HepG2 (cell line): ENCODE measurements around the gene TSACC. TPM values are rescaled to one million over a fixed set of nuclear protein-coding genes. Genes with fewer than 3 reads are reported as not detected.

Source experiments
- ATF1 ChIP-seq: IDR thresholded peaks from 2 replicates; pipeline ENCODE4 v1.6.1; 2016; ENCODE audit warnings: mild to moderate bottlenecking, control low read depth
- CREB1 ChIP-seq, 2 experiments: fragments of 450-650 bp in 1 of 2; IDR thresholded peaks; 2 replicates each; pipeline ENCODE4 v1.6.1; 2016 to 2017; ENCODE audit warnings: control low read depth in 1 of 2, mild to moderate bottlenecking in 1 of 2, missing compliant biosample characterization in 1 of 2, missing genetic modification characterization in 1 of 2
- KAT2B ChIP-seq: fragments of 150-350 bp; IDR thresholded peaks from 2 replicates; pipeline ENCODE4 v1.6.1; 2014; ENCODE audit warnings: low read depth, low read length, borderline replicate concordance
- KDM3A ChIP-seq: IDR thresholded peaks from 2 replicates; pipeline ENCODE4 v1.6.1; 2018; ENCODE audit warnings: low read depth, missing compliant biosample characterization
- KLF12 ChIP-seq: sonication (generic); formaldehyde crosslinking; IDR thresholded peaks from 2 replicates; pipeline ENCODE4 v1.4.0; 2020; ENCODE audit warnings: missing genetic modification reagents, borderline replicate concordance
- MXI1 ChIP-seq: IDR thresholded peaks from 3 replicates; pipeline ENCODE4 v1.6.1; 2012; ENCODE audit warnings: low read depth, low read length, inconsistent platforms, borderline replicate concordance
- RXRA ChIP-seq: sonication (generic); formaldehyde crosslinking; IDR thresholded peaks from 2 replicates; pipeline ENCODE4 v1.5.1; 2020; ENCODE audit warnings: missing genetic modification reagents
- RXRB ChIP-seq: IDR thresholded peaks from 2 replicates; pipeline ENCODE4 v1.6.1; 2016; ENCODE audit warnings: borderline replicate concordance, missing genetic modification reagents, missing compliant biosample characterization
- SOX5 ChIP-seq: IDR thresholded peaks from 2 replicates; pipeline ENCODE4 v1.6.1; 2016; ENCODE audit warnings: borderline replicate concordance
- ZBTB7A ChIP-seq: sonication (generic); formaldehyde crosslinking; IDR thresholded peaks from 2 replicates; pipeline ENCODE4 v1.8.0; 2022; ENCODE audit warnings: mild to moderate bottlenecking, missing genetic modification reagents
- ZEB1 ChIP-seq: IDR thresholded peaks from 2 replicates; pipeline ENCODE4 v1.6.1; 2012; ENCODE audit warnings: mild to moderate bottlenecking, low read depth, inconsistent platforms; ENCODE audit not compliant: insufficient replicate concordance
- ZIK1 ChIP-seq: sonication (generic); formaldehyde crosslinking; IDR thresholded peaks from 2 replicates; pipeline ENCODE4 v1.5.0; 2020; ENCODE audit warnings: mild to moderate bottlenecking, low read depth, missing genetic modification reagents, borderline replicate concordance
- ZNF224 ChIP-seq: sonication (generic); formaldehyde crosslinking; IDR thresholded peaks from 2 replicates; pipeline ENCODE4 v1.5.0; 2020; ENCODE audit warnings: mild to moderate bottlenecking, missing genetic modification reagents
- ZNF331 ChIP-seq: sonication (generic); formaldehyde crosslinking; IDR thresholded peaks from 2 replicates; pipeline ENCODE4 v1.4.0; 2020; ENCODE audit warnings: missing genetic modification reagents
- ZNF451 ChIP-seq: sonication (generic); formaldehyde crosslinking; IDR thresholded peaks from 2 replicates; pipeline ENCODE4 v1.5.0; 2020; ENCODE audit warnings: mild to moderate bottlenecking, missing genetic modification reagents
- ZNF782 ChIP-seq: sonication (generic); formaldehyde crosslinking; IDR thresholded peaks from 2 replicates; pipeline ENCODE4 v1.4.0; 2020; ENCODE audit warnings: missing genetic modification reagents, mild to moderate bottlenecking, borderline replicate concordance
- polyA plus RNA-seq, 8 experiments: library from polyadenylated mRNA; depleted of rRNA in 3 of 8; stranded (reverse) in 7 of 8; unstranded in 1 of 8; fragments of >200 nt; fragmentation: Illumina TruSeq in 4 of 8; extraction: Trizol in 4 of 8; gene quantifications; 2 replicates each; pipeline versions ENCODE4 v1.2.1 to v1.2.3, GENCODE V29; 2011 to 2016; ENCODE audit warnings: low read depth in 4 of 8, missing spikeins in 1 of 8, mixed read lengths in 1 of 8; ENCODE audit not compliant: insufficient read depth in 1 of 8
- total RNA-seq, 5 experiments: library from RNA; depleted of rRNA; stranded (reverse); fragments of >200 nt; fragmentation: Illumina TruSeq; extraction: Trizol; gene quantifications; 2 replicates each; pipeline ENCODE4 v1.2.3, GENCODE V29; 2016; ENCODE audit warnings: low read depth in 1 of 5
- TF ChIP-seq, protein P1 (sequence below): IDR thresholded peaks from 2 replicates; pipeline ENCODE4 v1.6.1; 2016; ENCODE audit warnings: control low read depth
- TF ChIP-seq, protein P2 (sequence below): sonication (generic); formaldehyde crosslinking; IDR thresholded peaks from 2 replicates; pipeline ENCODE4 v1.4.0; 2020; ENCODE audit warnings: missing genetic modification reagents, borderline replicate concordance
- TF ChIP-seq, protein P3 (sequence below): sonication (generic); formaldehyde crosslinking; IDR thresholded peaks from 2 replicates; pipeline ENCODE4 v1.8.0; 2022; ENCODE audit warnings: mild to moderate bottlenecking, missing genetic modification reagents, moderate library complexity
- TF ChIP-seq, protein P4 (sequence below): IDR thresholded peaks from 2 replicates; pipeline ENCODE4 v1.6.1; 2012; ENCODE audit warnings: inconsistent platforms
- TF ChIP-seq, protein P5 (sequence below): IDR thresholded peaks from 2 replicates; pipeline ENCODE4 v1.6.1; 2016
- TF ChIP-seq, protein P6 (sequence below): sonication (generic); formaldehyde crosslinking; IDR thresholded peaks from 2 replicates; pipeline ENCODE4 v1.5.0; 2020; ENCODE audit warnings: mild to moderate bottlenecking, missing genetic modification reagents

The TSACC gene
- total and polyA plus RNA-seq, 2 of the 13 experiments (the other 11 are each of a cell fraction or from before 2014, with no cell fraction given): 1.5 to 2.6 TPM

DNA sequence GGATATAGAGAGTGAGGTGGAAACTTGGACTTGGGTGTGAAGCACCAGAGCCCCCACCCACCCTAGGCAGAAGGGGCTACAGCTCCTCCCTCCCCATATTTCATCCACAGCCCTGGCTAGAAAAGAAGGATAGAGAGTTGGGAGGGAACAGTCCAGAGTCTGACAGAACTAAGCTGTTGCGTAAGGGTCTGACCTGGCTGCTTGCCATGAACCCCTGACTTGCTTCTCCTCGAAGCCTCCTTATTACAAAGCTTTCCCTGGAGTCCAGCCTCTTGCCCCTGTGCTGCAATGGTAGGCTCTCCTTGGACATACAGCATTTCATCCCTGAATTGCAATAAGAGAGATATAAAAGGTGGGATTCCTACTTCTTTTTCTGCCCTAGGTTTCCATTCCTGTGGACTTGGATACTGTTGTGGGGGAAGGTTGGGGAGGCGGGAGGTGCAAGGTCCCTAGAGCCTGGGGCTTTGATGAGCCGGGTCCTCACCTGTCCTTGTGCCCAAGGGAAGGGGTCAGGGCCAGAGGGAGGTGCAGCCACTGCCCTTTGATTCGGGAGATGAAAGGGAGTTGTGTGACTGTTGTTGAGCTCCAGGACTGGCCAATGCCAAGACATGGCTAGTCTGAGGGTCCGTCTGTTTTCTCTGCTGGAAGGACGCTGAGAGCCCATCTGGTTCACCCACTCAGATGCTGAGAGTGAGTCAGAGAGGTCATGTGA is 33.4 kb downstream of the TSACC start (continued):
- TF ChIP-seq ZNF331 (CRISPR knock-in tag): peak; percentile 83
- peak; percentile 98 for TF ChIP-seq RXRB (CRISPR knock-in tag)
- TF ChIP-seq MXI1: peak; percentile 47; the same call in 1 of the 3 replicates
- TF ChIP-seq, protein P1, sequence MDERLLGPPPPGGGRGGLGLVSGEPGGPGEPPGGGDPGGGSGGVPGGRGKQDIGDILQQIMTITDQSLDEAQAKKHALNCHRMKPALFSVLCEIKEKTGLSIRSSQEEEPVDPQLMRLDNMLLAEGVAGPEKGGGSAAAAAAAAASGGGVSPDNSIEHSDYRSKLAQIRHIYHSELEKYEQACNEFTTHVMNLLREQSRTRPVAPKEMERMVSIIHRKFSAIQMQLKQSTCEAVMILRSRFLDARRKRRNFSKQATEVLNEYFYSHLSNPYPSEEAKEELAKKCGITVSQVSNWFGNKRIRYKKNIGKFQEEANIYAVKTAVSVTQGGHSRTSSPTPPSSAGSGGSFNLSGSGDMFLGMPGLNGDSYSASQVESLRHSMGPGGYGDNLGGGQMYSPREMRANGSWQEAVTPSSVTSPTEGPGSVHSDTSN (CRISPR knock-in tag): peak; percentile 33; the same call in 1 of the 2 replicates
- TF ChIP-seq, protein P2, sequence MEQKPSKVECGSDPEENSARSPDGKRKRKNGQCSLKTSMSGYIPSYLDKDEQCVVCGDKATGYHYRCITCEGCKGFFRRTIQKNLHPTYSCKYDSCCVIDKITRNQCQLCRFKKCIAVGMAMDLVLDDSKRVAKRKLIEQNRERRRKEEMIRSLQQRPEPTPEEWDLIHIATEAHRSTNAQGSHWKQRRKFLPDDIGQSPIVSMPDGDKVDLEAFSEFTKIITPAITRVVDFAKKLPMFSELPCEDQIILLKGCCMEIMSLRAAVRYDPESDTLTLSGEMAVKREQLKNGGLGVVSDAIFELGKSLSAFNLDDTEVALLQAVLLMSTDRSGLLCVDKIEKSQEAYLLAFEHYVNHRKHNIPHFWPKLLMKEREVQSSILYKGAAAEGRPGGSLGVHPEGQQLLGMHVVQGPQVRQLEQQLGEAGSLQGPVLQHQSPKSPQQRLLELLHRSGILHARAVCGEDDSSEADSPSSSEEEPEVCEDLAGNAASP (CRISPR knock-in tag): peak; percentile 96
- TF ChIP-seq, protein P3, sequence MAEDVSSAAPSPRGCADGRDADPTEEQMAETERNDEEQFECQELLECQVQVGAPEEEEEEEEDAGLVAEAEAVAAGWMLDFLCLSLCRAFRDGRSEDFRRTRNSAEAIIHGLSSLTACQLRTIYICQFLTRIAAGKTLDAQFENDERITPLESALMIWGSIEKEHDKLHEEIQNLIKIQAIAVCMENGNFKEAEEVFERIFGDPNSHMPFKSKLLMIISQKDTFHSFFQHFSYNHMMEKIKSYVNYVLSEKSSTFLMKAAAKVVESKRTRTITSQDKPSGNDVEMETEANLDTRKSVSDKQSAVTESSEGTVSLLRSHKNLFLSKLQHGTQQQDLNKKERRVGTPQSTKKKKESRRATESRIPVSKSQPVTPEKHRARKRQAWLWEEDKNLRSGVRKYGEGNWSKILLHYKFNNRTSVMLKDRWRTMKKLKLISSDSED: no peak
- TF ChIP-seq ZIK1: peak; percentile 40; the same call in 1 of the 2 replicates
- TF ChIP-seq, protein P4, sequence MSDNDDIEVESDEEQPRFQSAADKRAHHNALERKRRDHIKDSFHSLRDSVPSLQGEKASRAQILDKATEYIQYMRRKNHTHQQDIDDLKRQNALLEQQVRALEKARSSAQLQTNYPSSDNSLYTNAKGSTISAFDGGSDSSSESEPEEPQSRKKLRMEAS: peak; percentile 65; the same call in 1 of the 2 replicates
- TF ChIP-seq ZNF451 (CRISPR knock-in tag): peak; percentile 88; the same call in 1 of the 2 replicates
- TF ChIP-seq KAT2B: no peak
- TF ChIP-seq ZNF224: 0 out of 2 replicates have a peak, but pooled peaks have one; percentile 33
- TF ChIP-seq SOX5 (CRISPR knock-in tag): peak; percentile 84; the same call in 1 of the 2 replicates
- TF ChIP-seq, protein P5, sequence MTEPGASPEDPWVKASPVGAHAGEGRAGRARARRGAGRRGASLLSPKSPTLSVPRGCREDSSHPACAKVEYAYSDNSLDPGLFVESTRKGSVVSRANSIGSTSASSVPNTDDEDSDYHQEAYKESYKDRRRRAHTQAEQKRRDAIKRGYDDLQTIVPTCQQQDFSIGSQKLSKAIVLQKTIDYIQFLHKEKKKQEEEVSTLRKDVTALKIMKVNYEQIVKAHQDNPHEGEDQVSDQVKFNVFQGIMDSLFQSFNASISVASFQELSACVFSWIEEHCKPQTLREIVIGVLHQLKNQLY: peak; percentile 84
- 0 out of 2 replicates have a peak, but pooled peaks have one; percentile 53 for TF ChIP-seq ATF1 (CRISPR knock-in tag)
- TF ChIP-seq CREB1 (IDR thresholded peaks at IDR 0.05): no peak
- peak; percentile 72 for TF ChIP-seq CREB1 (CRISPR knock-in tag; IDR thresholded peaks at IDR 0.05)
- peak; percentile 87; the same call in 1 of the 2 replicates for TF ChIP-seq KDM3A (CRISPR knock-in tag)
- peak; percentile 32 for TF ChIP-seq ZEB1
- TF ChIP-seq, protein P6, sequence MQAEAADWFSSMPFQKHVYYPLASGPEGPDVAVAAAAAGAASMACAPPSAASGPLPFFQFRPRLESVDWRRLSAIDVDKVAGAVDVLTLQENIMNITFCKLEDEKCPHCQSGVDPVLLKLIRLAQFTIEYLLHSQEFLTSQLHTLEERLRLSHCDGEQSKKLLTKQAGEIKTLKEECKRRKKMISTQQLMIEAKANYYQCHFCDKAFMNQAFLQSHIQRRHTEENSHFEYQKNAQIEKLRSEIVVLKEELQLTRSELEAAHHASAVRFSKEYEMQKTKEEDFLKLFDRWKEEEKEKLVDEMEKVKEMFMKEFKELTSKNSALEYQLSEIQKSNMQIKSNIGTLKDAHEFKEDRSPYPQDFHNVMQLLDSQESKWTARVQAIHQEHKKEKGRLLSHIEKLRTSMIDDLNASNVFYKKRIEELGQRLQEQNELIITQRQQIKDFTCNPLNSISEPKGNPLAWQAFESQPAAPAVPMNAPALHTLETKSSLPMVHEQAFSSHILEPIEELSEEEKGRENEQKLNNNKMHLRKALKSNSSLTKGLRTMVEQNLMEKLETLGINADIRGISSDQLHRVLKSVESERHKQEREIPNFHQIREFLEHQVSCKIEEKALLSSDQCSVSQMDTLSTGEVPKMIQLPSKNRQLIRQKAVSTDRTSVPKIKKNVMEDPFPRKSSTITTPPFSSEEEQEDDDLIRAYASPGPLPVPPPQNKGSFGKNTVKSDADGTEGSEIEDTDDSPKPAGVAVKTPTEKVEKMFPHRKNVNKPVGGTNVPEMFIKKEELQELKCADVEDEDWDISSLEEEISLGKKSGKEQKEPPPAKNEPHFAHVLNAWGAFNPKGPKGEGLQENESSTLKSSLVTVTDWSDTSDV (CRISPR knock-in tag): no peak
- peak; percentile 100 for TF ChIP-seq RXRA (CRISPR knock-in tag)
- peak; percentile 82 for TF ChIP-seq ZBTB7A (CRISPR knock-in tag)
- 0 out of 2 replicates have a peak, but pooled peaks have one; percentile 64 for TF ChIP-seq ZNF782
- TF ChIP-seq KLF12: 0 out of 2 replicates have a peak, but pooled peaks have one; percentile 28
